ENCODE measurements around the gene LDLRAD2.

LDLRAD2 gene

GRCh38 chr1:21845646-21846641 is 33.9 kb downstream of the LDLRAD2 start:
- DNase-seq = no peak

- no peak for DNase-seq
These were observed 35.4 kb downstream of the LDLRAD2 start for GRCh38 chr1:21847223-21848205.

GRCh38 chr1:21848524-21849174 is 36.6 kb downstream of the LDLRAD2 start:
- DNase-seq = no peak

GRCh38 chr1:21849909-21850576 is 38.0 kb downstream of the LDLRAD2 start:
- no peak for DNase-seq

DNA sequence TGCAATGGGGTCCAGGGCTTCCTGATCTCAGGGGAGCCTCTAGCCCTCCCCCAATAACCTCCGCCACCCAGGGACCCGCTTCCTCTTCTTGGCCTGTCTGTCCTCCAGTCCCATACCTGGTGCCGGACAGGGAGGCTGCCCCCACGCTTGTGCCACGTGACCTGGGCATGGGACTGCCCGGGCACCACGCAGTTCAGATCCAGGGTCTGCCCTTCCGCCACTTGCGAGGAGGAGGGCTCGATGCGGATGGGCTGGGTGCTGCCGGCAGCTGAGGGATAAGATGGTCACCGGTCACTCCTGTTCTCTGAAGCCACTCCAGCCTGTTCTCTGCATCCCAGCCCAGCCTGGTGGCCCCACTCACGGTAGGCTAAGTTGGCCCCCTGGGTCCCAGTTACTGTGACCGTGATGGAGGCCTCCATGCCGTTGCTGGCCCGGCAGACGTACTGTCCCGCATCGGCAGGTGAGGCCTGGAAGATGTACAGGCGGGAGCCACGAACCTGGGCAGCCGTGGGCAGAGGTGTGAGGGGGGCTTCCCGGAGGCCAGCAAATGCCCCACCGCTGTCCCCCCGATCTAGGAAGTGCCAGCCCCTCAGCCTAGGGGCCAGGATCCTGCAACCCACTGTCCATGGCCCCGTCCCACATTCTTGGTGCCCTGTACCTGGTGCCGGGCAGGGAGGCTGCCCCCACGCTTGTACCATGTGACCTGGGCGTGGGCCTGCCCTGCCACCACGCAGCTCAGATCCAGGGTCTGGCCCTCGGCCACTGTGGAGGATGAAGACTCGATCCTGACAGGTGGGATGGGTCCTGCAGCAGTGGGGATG is 39.6 kb downstream of the LDLRAD2 start:
- no peak for DNase-seq

- DNase-seq = no peak
These were observed 40.4 kb downstream of the LDLRAD2 start for GRCh38 chr1:21852282-21853130.

DNA sequence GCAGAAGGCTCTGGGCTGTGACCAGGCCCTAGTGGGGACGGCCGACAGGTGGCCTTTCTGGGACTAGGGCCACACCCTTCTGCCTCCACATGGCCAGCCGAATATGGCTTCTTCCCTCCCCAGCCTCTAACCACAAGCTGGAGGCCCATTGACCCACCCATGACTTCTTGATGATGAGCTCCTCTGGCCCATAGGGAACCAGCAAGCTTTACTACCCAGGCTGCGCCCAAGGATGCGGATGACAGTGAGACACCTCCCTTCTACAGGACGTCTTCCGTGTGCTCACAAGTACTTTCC is 41.0 kb downstream of the LDLRAD2 start:
- no peak for DNase-seq

GRCh38 chr1:21854090-21854750 is 42.2 kb downstream of the LDLRAD2 start:
- no peak for DNase-seq

DNA sequence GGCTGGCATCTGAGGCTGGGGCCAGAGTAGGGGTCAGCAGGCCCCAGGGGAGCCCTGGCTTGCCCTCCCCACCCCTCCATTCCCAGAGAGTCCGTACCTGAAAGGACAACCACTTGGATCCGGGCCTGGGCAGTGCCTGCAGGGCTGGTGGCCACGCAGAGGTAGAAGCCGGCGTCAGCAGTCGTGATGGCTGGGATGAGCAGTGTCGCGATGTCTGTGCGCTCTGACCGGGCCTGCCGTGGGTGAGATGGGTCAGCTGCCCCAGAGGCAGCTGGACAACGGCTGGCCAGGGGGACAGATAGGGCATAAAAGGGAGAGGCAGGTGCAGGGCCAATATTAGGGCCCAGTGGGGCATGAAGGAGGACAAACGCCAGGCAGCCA is 42.7 kb downstream of the LDLRAD2 start:
- no peak for DNase-seq

GRCh38 chr1:21855257-21856096 is 43.4 kb downstream of the LDLRAD2 start:
- DNase-seq = no peak

DNA sequence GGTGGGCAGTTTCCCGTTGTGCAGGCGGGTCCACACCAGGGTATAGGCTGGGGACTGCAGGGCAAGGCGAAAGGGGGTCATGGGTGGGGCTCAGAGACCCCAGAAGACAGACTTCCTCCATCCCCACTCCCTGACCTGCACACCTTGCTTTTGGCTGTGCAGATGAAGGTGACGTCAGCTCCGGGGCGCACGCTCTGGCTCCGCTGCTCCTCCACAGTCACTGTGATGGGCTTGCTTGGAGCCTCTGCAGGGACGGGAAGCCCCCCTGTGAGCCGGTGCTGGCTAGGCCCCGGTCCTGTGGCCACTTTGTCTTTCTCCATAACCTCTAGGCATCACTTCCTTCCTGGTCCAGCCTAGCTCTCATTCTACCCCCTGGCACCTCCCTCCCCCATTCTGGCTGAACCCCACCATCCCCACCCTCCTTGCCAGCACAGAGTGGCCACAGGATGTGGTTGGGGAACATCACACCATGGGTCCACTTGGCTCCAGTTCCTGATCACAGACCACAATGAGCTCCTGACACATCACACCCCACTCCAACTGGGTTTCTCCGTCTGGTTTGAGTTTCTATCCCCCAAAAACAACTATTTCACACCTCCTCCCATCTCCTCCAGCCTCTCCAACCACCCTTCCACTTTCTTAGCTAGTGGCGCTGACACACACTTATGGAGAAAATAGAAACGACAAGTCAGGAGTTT is 45.2 kb downstream of the LDLRAD2 start:
- no peak for DNase-seq

- DNase-seq = no peak
These were observed 46.0 kb downstream of the LDLRAD2 start for GRCh38 chr1:21857840-21858670.

GRCh38 chr1:21859669-21860179 is 47.7 kb downstream of the LDLRAD2 start:
- no peak for DNase-seq

- no peak for DNase-seq
These were observed 48.9 kb downstream of the LDLRAD2 start for GRCh38 chr1:21860971-21861370.

- DNase-seq = no peak
These were observed 49.8 kb downstream of the LDLRAD2 start for GRCh38 chr1:21861602-21862429.

- DNase-seq = no peak
These were observed 51.9 kb downstream of the LDLRAD2 start for GRCh38 chr1:21863981-21864380.
